Stimulated activated CD4-positive, alpha-beta T cell treated with anti-CD3 and anti-CD28 coated beads, Interleukin-4, amount 100 ng/mL, for 4 hours (primary cell): Measurements from ENCODE around the gene PCBD2.
"Not testable (repeated sequence)": the region's sequence is repeated elsewhere in the genome, so short reads cannot be mapped to it uniquely, and the experiment has no call there.

Experiments
- DNase-seq, 2 experiments: peaks; one replicate each; pipeline ENCODE4 v3.0.0-alpha.2; 2020

Gene PCBD2

DNA sequence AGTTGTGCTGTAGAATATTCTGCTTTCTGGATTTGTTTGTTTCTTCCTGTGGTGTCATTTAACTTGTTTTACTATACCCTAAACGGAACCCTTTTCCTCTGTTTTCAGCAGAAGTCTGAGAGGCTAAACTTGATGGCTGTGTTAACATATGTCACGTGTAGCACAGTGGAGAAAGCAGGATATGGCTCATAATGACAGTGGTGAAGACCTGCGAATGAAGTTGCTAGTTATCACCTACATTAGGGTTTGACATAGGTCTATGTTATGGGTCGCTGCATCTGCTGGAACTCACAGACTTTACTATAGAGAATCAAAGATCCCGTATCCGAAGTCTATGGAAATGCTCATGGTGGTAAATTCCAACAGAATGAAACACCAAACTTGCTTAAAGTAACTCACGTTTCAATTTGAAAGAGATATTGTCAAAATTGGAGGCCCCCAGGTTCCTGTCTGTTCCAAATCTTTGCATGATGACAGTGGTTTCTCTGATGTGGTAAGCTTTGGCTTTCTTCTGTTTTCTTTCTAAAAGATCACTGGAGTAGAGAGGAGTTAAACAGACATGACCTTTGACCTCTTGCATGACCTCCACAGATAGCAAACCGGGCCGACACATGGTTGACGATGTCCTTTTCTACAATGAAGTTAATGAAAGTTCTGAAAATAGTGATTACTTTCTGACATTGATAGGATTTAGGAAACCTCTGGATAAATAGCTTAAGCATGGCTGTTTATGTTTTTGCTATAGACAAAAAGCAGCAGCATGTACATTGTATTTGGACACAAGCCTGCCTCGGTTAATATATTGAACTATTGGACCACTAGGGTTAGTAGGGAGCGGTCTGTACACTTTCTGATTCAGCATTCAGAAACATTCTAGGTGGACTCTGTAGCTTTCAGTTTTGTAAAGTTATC lies 59.7 kb downstream of the PCBD2 start:
- DNase-seq, result no peak

DNA sequence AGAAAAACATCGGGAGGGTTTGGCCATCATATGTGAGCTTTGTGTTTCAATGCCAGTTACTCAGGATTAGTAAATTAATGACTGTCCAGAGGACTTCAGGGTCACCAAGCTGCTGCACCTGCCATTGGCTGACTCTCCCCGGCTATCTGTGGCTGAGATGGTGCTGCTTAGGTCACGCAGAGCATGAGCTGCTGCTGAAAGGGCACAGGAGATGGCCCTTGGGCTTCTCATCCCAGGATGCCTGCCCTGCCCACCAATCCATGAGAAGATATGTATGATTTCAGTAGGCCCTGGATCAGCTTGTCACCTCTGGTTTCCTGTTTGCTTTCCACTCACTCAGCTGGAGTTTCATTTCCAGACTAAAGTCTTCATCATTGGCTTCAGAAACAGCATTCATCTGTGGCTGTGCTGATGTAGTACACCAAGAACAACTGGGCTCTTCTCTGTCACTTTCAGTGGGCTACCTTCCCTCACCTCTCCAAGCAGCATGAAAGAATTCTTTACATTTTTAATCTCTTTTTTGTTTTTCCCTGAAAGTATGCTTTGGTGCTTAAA lies 60.4 kb downstream of the PCBD2 start:
- no peak for DNase-seq

DNA sequence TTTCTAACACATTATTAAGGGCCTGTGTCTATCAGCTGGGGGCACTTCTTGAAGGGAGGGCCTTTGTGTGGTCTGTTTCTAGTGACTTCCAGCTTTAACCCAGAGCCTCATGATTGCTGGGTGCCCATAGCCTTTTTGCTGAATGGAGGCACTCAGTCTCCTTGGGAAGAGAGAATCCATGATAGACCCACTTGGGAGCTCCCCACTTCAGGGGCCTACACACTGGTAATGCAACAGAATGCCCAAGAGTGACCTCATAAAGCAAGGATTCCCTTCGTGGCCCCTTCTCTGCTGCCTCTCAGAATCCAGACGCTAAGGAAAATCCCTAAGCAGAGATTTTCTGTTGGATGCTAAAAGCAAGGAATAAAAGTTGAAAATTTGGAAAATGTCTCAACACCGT lies 62.7 kb downstream of the PCBD2 start, which contains the start of gene CATSPER3:
Gene CATSPER3, plus strand, starts transcription at position 301 of the 400 bp plus-strand sequence. Its CDS starts 85 bp downstream, at position 386.
- DNase-seq, result no peak

DNA sequence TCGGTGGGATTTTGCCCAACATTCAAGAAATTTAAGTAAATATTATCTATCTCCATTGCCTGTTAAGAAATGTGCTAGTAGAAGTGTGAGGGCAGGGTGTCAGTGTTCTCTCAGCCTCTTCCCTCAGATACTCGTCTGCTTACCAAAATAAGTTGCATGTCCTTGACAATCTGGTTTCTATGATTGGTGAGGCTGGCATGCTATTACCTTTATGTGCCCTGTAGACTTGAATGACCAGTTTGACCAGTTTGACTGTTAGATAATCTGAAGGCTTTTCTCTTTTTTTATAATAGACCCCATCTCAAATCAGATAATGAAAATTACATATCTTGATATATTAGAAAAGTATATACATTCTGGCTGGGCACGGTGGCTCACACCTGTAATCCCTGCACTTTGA lies 63.1 kb downstream of the PCBD2 start:
- no peak for DNase-seq

DNA sequence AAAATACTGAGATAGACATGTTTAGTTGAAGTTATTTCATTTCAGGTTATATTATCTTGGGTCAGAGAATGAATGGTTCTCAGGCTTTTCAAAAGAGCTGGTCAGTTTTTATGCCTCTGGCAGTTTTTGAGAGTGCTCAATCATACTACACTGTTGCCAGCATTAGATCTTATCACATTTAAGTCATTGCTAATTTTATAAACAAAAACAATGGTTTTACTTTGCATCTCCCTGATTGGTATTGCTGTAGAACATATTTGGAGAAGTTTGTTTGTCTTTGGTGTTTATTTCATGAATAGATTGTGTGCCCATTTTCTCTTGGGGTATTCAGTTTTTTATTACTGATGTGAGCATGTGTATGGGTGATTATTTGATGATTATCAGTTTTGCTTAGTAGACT lies 64.2 kb downstream of the PCBD2 start:
- no peak for DNase-seq

DNA sequence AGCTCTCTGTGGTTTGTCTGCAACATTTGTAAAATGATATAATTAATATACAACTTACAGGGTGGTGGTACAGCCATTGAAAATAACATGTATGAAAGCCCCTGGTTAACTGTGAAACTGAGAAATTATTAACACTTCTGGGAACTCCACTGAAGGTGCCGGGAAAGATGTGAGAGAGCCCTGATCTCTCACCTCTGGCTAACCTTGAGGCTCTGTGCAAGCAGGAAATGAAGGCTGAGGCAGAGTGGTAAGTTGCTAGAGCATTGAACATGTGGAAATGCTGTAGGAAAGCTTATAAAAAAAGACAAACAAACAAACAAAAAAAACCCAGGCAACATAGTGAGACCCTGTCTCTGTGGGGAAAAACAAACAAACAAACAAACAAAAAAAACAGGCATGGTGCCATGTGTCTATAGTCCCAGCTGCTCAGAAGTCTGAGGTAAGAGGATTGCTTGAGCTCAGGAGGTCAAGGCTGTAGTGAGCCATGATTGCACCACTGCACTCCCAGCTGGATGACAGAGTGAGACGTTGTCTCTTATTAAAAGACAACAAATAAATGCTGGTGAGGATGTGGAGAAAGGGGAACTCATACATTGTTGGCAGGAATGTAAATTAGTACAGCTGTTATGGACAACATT lies 70.3 kb downstream of the PCBD2 start:
- DNase-seq, result no peak

DNA sequence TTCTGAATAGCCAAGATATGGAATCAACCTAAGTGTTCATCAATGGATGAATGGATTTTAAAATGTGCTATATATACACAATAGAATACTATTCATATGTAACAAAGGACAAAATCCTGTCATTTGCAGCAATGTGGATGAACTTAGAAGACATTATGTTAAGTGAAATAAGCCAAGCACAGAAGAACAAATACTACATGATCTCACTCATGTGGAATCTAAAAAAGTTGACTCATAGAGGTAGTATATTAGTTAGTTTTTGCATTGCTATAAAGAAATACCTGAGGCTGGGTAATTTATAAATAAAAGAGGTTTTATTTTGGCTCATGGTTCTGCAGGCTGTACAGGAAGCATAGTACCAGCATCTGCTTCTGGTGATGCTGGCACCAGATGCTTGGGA lies 70.9 kb downstream of the PCBD2 start:
- DNase-seq, result no peak

DNA sequence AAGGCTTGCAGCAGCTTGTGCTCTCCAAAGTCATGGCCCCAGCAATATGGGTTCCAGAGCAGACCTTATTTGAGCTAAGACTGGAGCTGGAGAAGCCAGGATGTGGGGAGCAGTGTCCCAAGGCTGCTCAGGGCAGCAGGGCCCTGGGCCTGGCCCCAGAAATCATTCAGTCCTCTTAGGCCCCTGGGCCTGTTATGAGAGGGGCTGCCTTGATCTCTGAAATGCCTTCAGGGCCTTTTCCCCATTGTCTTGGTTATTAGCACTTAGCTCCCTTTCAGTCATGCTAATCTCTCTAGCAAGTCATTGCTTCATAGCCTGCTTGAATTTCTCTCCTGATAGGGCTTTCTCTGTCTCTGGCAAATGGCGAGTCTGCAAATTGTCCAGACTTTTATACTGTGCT lies 71.9 kb downstream of the PCBD2 start:
- DNase-seq, result no peak

DNA sequence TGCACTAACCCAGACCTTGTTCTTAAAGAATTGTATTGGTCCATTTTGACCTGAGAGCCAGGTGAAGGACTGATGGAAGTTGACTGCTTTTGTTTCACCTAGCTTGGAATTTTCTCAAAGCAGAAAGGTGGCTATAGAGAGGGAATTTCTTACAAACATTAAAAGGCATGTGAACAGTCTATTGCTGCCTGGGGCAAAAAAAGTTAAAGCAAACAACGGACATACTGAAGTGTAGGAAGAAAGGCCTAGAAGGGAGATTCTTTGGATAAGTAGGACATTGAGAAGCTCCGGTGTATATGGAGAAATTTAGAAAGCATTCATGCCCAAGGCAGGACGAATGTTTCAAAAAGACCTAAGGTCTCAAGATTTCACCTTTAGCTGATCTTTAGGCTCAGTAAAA lies 74.5 kb downstream of the PCBD2 start:
- DNase-seq, result no peak

DNA sequence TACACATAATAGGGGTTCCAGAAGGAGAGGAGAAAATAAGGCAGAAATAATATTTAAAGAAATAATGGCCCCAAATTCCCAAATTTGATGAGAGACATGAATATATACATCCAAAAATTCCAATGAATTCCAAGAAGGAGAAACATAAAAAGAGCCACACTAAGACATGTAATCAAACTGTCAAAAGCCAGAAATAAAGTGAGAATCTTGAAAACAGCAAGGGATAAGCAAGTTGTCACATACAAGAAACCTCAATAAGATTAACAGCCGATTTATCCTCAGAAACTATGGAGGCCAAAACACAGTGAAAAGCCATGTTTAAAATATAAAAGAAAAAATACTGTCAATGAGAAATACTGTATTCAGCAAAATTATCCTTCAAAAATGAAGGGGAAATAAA lies 77.3 kb downstream of the PCBD2 start:
- DNase-seq, result no peak

DNA sequence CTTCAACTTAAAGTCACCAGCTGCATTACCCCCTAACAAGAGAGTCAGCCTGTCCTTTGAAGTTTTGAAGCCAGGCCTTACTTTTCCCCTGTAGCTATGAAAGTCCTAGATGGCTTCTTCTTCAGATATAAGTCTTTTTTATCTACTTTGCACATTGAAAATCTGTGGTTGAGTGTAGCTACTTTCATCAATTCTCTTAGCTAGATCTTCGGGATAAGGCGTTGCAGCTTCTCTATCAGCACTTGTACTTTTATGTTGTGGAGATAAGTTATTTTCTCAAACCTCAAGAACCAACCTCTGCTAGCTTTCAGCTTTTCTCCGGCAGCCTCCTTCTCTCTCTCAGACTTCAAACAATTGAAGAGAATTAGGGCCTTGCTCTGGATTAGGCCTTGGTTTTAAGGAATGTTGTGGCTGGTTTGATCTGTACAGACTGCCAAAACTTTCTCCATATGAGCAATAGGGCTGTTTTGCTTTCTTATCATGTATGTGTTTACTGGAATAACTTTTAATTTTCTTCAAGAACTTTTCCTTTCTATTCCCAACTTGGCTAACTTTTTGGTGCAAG lies 84.4 kb downstream of the PCBD2 start:
- DNase-seq, result no peak

DNA sequence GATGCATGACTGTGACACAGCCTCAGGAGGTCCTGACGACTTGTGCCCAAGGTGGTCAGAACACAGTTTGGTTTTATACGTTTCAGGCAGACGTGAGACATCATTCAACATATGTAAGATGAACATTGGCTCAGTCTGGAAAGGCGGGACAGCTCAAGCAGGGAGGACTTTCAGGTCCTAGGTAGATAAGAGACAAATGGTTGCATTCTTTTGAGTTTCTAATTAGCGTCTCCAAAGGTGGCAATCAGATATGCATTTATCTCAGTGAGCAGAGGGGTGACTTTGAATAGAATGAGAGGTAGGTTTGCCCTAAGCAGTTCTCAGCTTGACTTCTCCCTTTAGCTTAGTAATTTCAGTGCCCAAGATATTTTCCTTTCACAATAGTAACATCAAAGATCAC lies 85.3 kb downstream of the PCBD2 start:
- not testable (repeated sequence) for DNase-seq

DNA sequence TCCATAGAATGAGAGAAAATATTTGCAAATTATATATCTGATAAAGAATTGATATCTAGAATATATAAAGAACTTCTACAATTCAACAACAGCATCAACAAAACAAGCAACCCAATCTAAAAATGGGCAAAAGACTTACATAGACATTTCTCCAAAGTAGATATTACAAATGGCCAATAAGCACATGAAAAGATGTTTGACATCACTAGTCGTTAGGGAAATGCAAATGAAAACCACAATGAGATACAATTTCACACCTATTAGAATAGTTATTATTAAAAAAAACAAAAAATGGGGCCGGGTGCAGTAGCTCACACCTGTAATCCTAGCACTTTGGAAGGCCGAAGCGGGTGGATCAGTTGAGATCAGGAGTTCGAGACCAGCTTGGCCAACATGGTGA lies 87.2 kb downstream of the PCBD2 start:
- no peak for DNase-seq

DNA sequence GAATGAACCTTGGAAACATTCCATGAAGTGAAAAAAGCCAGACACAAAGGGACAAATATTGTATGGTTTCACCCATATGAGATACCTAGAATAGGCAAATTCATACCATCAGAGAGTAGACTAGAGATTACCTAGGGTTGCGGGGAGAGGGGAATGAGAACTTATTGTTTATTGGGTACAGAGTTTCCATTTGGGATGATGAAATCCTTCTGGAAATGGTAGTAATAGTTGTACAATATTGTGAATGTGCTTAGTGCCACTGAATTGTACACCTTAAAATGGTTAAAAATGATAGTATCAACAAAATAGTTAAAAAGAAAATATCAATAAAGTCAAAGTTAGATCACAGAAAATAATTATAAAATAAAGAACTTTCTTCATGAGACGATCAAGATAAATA lies 88.2 kb downstream of the PCBD2 start:
- DNase-seq, result no peak

DNA sequence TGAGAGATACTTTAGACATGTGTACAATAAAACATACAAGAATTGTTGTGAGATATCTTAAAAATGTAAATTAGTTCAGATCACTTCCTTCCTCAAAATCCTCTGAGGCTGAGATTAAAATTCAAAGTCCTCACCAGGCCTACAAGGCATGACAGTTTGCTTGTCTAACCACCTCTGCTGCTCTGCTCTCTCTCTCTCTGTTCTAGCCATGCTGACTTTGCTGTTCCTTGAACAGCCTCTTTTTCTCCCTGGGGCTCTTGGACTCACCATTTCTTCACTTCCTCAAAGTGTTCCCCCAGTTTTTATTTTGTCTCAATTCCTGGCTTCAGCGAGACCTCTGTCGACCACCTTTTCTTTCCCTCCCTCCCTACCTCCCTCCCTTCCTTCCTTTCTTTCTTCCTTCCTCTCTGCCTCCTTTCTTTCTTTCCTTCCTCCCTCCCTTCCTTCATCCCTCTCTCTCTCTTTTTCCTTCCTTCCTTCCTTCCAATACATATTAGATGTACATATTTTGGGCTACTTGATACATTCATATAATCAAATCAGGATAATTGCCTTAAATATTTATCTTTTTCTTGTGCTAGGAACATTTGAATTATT lies 89.7 kb downstream of the PCBD2 start:
- no peak for DNase-seq

DNA sequence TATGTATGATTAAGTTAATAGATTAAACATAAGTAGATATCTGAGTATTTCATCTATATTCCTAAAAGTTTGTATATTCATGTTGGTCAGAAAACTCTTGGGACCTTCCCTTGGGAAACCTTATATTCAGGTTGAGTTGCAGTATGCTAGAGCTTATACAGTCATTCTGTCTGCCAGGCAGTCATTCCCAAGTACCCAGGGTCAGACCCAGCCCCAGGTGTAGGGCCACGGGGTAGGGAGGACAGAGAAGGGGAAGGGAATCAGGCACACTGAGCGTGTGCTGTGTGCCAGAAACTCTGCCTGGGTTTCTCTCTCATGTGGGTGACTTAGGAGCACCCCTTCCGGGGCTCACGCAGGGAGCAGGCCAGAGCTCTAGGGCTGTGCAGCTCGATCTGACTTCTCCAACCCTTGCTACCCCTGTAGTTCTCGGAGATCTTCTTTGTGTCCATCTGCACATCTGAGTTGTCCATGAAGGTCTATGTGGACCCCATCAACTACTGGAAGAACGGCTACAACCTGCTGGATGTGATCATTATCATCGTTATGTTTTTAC lies 91.0 kb downstream of the PCBD2 start:
- no peak for DNase-seq

DNA sequence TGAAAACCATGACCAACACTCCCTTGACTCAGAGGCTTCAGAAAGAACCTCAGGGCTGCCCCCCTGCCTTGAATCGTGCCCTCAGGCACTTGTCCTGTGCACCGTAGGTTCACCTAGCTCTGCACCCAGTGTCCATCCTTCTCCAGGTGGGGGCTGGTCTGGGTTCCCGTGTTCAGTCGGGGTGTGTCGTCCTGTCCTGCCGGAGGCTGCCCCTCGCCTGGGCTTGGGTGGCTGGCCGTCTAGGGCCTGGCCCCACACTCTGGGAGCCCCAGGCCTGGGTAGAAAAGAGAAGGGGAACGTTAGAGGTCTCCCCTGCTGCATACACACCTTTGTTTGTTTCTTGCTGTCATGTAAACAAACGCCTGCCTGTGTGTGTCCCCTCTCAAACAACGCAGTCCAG lies 92.1 kb downstream of the PCBD2 start:
- DNase-seq, result no peak

DNA sequence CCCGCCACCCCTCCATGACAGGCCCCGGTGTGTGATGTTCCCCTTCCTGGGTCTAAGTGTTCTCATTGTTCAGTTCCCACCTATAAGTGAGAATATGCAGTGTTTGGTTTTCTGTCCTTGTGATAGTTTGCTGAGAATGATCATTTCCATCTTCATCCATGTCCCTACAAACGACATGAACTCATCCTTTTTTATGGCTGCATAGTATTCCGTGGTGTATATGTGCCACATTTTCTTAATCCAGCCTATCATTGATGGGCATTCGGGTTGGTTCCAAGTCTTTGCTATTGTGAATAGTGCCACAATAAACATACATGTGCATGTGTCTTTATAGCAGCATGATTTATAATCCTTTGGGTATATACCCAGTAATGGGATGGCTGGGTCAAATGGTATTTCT lies 93.1 kb downstream of the PCBD2 start:
- DNase-seq, result not testable (repeated sequence)

DNA sequence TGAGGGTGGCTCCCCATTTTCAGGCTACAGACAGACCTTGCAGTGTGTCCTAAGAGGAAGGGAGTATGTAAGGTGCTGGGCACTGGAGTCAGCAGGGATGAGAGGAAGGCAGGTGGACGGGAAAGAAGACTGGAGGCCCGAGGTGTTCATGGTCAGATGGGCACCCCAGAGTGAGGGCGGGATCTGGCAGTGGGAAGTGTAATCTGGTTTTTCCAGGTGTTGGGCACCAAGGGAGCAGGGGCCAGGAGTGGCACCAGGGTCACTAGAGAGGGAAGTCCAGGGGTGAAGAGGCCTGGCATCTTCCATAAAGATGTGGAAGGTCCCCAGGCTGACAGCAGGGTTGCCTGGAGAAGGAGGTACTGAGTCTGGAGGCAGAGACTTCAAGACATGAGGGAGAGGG lies 99.4 kb downstream of the PCBD2 start:
- no peak for DNase-seq

DNA sequence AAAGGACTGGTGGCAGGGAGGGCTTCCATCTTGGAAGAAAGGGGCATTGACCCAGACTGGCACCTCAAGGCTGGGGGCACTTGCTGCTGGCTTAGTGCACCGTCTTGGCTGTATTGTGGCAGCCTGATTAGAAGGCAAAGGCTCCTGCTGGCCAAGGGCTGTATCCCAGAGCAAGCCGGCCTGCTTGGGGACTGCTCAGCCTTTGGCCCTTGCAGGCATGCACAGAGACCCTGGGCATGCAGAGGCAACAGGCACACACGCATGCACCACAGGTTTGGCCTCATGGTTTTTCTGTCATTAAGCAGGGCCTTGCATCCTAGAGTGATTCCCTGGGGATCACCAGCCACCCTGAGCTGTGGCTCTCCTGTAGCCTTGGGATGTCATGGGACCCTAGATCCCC lies 100.1 kb downstream of the PCBD2 start:
- no peak for DNase-seq

DNA sequence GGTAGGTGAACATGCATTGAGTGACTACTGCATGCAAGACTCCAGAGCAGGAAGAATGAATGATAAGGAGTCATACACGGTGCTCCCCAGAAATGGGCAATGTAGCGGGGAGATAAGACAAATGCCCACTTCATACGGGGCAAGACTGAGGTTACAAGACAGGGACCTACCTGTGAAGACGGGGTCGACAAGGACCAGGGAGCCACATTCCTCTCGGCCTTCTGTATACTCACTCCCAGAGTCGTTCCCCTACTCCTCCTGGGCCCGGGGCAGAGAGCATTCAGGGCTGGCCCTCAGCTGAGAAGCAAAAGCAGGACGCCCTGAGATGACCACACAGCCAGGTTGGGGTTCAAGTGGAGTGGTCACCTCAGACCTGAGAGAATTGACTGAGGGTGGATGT lies 102.4 kb downstream of the PCBD2 start:
- no peak for DNase-seq

DNA sequence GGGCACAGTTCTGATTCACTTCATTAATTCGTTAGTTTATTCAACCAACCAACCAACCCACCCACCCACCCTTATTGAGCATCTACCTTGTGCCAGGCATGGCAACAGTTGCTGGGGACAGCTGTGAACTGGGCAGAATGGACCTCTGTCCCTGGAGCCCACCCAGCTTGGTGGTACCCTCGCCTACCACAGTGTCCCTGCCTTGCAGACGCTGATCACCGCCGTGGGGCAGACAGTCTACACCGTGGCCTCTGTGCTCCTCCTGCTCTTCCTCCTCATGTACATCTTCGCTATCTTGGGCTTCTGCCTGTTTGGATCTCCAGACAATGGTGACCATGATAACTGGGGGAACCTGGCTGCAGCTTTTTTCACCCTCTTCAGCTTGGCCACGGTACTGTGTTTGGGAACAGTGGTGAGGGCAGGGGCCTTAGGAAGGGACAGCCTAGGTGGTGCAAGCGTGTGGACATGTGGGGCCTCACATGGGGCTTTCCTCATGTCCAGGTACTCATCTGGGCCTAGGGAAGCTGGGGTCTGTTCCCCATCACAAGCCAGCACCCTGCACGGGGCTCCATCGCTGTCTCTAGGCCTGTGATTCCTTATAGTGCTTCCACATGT lies 102.9 kb downstream of the PCBD2 start:
- DNase-seq, result no peak

DNA sequence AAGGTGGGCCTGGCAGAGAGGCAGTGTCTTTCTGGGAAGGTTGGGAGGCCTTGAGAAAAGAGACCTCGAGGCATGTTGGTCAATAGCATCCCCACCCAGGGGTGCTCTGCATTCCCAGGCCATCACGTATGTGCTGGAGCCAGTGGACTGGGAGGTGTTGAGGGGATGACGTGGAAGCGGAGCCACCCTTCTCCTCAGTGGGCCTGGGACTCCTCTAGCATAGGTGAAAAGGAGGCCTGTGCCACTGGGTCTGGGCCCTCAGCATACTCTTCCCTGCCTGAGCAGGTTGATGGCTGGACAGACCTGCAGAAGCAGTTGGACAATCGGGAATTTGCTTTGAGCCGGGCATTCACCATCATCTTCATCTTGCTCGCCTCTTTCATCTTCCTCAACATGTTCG lies 103.6 kb downstream of the PCBD2 start:
- no peak for DNase-seq
